ENCODE results near the gene EFCAB6.

EFCAB6 gene

DNA sequence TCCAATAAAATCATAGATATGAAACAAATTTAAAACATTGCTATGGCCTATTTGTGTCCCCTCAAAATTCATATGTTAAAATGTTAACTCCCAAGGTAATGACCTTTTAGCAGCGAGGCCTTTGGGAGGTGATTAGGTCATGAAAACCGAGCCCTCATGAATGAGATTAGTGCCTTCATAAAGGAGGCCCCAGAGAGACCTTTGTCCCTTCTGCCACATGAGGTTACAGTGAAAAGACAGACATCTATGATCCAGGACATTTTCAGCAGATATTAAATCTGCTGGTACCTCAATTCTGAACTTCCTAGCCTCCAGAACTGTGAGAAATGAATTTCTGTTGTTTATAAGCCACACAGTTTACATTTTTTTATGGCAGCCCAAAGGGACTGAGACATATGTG lies 228.6 kb downstream of the EFCAB6 start:
- DNase-seq (ENCODE audit: low read depth in 3 of 3): no peak

DNA sequence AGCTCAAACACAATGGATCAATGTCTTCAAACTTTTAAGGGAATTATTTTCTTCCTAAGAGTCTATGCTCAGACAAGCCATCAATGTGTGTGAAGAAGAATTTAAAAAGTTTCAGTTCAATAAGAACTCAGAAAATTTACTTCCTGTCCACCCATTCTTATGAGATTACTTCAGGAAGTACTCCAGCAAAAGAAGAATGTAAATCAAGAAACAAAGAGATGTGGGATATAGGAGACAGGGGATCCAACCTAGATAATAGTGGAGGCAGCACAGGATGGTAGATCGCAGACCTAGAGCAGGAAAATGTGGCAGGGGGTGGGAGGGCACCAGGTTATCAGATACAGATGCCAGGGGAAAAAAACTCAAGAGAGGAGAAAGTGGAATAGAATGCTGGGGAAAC lies 229.7 kb downstream of the EFCAB6 start:
- no peak for DNase-seq (ENCODE audit: low read depth in 3 of 3)

DNA sequence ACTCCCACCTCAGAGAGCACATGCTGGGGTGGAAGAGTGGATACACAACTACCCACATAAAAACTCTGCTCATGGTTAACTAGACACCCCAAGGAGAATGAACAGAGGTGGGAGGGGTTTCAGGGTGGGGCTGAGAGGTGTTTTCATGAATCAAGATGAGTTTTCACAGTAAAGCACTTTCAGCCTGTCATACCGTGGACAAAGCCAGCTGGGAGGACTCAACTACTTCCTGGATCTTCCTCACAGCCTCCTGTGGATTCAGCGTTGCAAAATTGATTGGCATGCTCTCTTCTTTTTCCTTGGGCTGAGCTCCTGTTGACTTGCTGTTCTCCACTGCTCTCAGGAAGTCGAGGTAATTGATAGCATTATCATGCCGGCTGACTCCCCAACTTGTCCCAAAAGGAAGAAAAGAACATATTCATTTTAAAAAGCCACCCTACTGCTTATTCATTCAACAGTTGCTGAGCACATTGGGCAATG lies 231.8 kb downstream of the EFCAB6 start:
- no peak for DNase-seq (ENCODE audit: low read depth in 3 of 3)

DNA sequence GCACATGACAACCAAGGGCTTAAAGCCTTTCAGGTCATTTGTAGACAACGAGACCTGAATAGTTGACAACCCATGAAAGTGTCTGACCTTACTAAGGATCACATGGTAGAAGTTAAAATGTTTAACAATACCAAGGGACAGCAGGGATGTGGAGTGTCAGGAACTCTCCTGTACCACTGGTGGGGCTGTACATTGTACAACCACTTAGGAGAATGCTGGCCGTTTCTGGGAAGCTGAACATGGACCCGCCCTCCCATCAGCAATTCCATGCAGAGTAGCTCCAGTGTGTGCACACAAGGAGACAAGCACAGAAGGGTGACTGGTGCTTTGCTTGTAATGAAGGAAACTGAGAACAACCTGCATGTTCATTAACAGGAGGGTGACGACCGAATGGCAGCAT lies 237.4 kb downstream of the EFCAB6 start:
- no peak for DNase-seq (ENCODE audit: low read depth in 3 of 3)

DNA sequence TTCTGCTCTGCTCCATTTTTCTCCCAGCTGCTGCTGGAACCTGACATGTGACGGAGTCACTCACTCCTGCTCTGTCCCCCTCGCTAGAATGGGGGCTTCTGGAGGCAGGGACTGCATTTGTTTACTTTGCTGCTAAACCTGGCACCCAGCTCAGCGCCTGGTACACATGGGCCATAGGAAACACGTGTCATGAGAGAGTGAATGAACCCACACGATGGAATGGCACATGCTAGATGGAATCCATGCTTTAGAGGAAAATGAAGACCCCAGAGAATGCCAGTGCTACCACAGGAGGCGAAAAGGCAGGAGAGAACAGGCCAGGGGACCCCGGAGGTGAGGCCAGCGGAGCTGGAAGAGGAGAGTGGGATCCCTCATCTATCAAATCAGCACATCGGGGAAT lies 239.4 kb downstream of the EFCAB6 start:
- DNase-seq (ENCODE audit: low read depth in 3 of 3): no peak

- DNase-seq (ENCODE audit: low read depth in 3 of 3): no peak
These were observed 240.9 kb downstream of the EFCAB6 start for GRCh38 chr22:43571181-43571580.

DNA sequence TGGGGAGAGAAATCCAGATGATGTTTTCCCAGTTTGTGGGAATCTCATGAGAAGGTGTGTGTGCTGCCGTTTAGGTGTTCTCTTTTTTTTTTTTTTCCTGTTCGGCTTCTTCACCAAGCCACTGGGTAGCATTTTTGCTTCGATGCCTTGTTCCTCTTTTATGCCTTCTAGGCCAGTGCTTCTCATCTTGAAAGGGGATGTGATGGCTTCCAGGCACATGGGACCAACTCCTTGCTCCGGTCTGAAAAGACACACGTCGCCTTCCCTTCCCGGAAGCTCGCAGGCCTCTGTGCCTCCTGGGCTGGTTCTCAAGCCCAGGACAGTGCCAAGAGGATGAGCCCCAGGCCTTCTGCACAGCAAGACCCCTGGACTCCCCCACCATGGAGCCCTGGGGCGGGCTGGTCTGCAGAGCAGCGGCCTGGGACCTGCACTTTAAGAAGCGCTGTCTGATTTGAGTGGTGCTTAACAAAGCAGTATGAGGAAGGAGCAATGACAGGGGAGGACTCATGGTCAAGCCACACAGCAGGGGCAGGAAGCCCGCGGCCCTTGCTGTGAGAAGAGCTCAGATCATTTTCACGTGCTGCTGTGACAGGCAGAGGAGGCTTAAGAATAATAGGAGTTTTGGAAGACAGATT lies 241.5 kb downstream of the EFCAB6 start:
- no peak for DNase-seq (ENCODE audit: low read depth in 3 of 3)

GRCh38 chr22:43569111-43569510 lies 243.0 kb downstream of the EFCAB6 start:
- DNase-seq (ENCODE audit: low read depth in 3 of 3): no peak

DNA sequence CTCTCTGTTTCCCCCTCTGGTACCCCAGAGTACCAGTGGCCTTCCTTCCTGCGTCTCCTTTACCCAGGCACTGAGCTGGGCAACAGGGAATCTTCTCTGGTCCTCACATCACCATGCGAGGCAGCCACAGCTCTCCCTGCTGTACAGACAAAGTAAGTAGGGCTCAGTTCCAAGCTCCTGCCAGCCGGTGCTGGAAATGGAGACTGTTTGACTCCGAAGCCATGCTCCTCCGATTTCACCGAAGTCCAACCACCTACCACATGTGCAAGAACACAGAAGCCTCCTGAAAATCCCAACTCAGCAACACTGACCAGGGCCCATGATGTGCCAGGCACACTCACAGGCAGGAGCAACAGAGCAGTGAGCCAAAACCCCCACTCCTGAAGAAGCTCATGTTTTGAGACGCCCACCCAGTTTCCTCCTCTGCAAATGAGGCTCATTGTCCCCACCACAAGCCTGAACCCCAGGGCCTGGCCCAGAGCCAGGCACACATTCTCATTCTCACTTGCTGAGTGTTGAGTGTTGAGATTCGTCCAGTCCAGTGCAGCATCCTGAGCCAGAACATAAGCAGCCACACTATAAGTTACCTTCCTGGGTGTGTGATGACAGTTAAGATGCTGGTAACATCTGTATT lies 244.3 kb downstream of the EFCAB6 start:
- no peak for DNase-seq (ENCODE audit: low read depth in 3 of 3)

DNA sequence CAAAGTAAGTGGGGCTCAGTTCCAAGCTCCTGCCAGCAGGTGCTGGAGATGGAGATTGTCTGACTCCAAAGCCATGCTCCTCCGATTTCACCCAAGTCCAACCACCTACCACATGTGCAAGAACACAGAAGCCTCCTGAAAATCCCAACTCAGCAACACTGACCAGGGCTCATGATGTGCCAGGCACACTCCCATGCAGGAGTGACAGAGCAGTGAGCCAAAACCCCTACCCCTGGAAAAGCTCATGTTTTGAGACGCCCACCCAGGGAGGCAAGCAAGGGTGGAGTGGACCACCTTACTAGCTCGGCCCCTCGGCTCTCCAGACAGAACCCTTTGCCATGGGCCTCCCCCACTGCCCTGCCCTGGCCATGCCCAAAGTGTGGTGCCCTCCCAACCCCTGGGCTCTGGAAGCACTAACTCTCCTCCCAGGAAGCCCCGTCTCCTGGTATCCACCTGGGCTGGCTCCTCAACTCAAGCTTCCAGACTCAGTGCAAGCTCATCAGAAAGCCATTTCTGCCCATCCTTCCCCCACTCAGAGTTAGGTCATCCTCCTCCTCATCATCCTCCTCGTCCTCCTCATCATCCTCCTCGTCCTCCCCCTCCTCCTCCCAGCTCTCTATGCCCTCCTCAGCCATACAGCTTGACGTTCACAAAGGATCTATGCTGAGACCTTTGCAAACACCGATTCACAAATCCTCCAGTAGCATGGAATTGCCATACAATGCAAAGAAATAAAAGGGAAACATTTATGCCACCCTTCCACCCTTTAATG lies 245.4 kb downstream of the EFCAB6 start:
- no peak for DNase-seq (ENCODE audit: low read depth in 3 of 3)

- DNase-seq (ENCODE audit: low read depth in 3 of 3): no peak
These were observed 246.1 kb downstream of the EFCAB6 start for GRCh38 chr22:43566021-43566420.

DNA sequence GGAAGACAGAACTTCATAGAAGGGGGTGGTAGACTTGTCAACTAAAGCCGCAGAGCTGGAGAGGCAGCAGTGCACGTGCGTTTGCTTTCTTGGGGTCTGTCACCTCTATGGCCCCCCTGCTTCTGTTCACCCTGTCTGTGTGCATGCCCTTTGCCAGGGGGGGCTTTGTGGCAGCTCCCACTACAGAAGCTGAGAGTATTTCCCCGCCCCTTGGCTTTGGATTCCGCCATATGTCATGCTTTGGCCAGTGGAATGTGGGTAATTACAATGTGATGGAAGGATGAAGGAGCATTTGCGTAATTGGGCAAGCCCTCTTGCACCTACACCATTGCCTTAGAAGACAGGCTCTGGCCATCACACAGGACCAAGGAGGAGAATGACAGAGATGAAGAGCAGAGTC lies 247.2 kb downstream of the EFCAB6 start:
- DNase-seq (ENCODE audit: low read depth in 3 of 3): no peak

DNA sequence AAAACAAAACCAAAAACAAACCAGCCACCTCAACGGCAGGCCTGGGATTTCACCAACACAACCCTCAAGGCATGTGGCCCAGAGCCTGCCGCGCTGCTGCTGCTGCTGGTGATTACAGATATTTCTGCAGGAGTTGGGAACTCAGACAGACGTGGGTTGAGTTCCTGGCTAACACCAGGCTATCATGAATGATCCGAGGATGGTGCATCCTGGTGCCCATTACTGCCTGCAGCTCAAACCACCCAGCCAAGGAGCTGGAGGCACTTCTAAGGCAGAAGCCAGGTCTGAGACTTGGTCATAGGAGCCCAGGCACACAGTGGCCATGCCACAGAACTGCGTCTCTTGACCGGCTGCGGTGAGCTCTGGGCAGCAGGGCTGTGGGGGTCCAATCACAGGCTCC lies 248.5 kb downstream of the EFCAB6 start:
- DNase-seq (ENCODE audit: low read depth in 3 of 3): no peak

GRCh38 chr22:43562843-43563242 lies 249.3 kb downstream of the EFCAB6 start:
- no peak for DNase-seq (ENCODE audit: low read depth in 3 of 3)

DNA sequence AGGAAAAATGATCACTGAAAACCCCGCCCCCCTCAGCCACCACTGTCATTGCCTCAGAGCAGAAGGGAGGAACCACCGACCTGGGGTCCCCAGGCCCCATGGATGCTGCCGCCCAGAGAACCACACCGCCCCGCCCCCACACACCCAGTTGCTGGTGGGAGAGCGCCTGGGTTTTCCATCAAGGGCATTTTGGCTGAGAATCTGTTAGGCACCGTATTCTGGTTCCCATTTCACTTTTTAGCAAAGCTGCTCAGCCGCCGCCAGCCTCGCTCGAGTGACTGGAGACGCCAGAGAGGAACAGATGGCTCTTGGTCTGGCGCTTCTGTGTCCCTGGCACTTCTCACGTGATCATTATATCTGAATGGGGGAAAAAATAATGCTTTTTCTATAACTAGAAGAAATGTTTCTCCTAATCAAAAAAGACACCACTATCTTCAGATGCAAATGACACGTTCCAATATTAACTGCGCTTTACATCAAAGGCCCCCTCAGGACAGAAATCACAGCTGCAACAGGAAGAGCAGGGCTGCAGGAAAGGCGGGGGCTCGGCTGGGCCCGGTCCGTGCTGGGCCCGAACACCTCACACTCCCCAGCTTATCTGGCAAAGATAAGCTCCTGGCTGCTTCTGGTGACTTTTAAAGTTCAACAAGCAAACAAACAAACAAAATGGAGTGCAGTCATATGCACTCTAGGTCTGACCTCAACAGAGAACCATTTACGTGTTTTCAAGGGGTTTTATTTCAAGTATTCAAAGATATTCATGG lies 250.5 kb downstream of the EFCAB6 start:
- no peak for DNase-seq (ENCODE audit: low read depth in 3 of 3)

DNA sequence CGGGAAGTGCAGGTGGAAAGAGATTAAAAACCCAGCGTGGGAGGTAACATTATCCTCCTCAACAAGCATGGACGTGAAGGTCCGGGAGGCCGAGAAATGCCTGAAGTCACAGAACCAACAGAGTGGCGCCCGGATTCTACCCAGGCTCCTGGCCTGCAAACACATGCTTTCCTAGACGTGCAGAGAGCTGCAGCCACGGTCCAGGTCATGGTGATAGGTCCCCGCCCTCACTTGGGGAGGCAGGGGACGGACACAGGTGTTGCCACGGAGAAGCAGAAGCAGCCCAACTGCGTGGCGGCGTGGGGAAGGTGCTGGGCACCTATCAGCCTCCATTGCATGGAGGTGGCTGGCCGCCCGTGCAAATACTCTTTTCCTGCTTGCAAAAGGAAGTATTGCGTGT lies 251.5 kb downstream of the EFCAB6 start:
- DNase-seq (ENCODE audit: low read depth in 3 of 3): no peak

GRCh38 chr22:43555561-43556515 lies 256.3 kb downstream of the EFCAB6 start:
- no peak for DNase-seq (ENCODE audit: low read depth in 3 of 3)

- DNase-seq (ENCODE audit: low read depth in 3 of 3): no peak
These were observed 257.3 kb downstream of the EFCAB6 start for GRCh38 chr22:43554694-43555365.

- DNase-seq (ENCODE audit: low read depth in 3 of 3): no peak
These were observed 257.9 kb downstream of the EFCAB6 start for GRCh38 chr22:43554259-43554636.

DNA sequence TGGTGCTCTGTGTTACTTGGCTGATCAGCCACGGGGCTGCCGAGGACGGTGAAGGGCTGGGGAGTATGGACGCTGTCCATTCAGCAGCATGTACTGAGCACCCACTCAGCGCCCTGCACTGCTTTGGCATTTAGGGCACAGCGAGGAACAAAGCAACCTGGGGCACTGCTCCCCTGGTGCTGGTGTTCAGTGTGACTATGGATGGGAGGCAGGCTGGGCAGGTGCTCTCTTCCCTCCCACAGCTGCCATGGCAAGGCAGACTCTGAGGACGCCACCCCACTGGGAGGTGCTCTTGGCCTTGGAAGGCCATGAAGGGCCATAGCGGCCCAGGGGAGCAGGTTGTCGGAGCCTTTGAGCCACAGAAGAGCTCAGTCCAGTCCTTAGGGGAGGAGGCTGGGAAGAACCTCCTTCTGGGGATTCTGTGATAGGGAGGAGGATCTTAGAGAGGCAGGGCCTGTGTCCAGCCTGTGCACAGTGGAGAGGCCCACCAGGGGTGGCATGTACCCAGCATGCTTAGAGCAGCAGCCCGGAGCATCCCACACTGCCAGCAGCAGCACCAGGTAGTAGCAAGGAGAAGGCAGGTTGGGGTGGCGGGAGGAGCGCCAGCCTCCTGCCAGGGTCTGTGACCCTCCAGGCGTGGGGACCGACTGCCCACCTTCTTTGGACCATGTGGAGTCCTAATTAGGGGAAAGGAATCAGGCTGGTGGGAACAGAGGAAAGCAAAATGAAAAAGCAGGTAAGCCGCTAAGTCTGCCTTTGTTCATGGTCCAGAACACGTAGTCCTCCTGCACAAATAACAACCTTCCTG lies 258.4 kb downstream of the EFCAB6 start:
- DNase-seq (ENCODE audit: low read depth in 3 of 3): no peak

Data from stimulated activated CD4-positive, alpha-beta T cell treated with anti-CD3 and anti-CD28 coated beads, TNF-alpha, amount 100 ng/mL, for 24 hours (primary cell).